ENCODE results near the gene YIPF6.
A peak's percentile ranks its signal among the peaks of the same experiment; 100 is the strongest.
"Not testable (repeated sequence)": the region's sequence is repeated elsewhere in the genome, so short reads cannot be mapped to it uniquely, and the experiment has no call there.

YIPF6 gene

GRCh38 chrX:68498508-68499379 lies at the start of gene YIPF6:
Gene YIPF6, plus strand, starts transcription at chrX:68499051. Its CDS starts 16 bp downstream, at chrX:68499067.
- peak; percentile 88 for DNase-seq (ENCODE audit: low spot score)

- DNase-seq (ENCODE audit: low spot score), result no peak
Measured at GRCh38 chrX:68451720-68452119, 47.1 kb upstream of the YIPF6 start.

GRCh38 chrX:68454476-68455150 lies 44.2 kb upstream of the YIPF6 start:
- DNase-seq (ENCODE audit: low spot score), result no peak

- no peak for DNase-seq (ENCODE audit: low spot score)
Measured at GRCh38 chrX:68455151-68455510, 43.7 kb upstream of the YIPF6 start.

GRCh38 chrX:68461093-68461492 lies 37.8 kb upstream of the YIPF6 start:
- no peak for DNase-seq (ENCODE audit: low spot score)

GRCh38 chrX:68461576-68461975 lies 37.3 kb upstream of the YIPF6 start:
- no peak for DNase-seq (ENCODE audit: low spot score)

- no peak for DNase-seq (ENCODE audit: low spot score)
Measured at GRCh38 chrX:68462197-68462596, 36.7 kb upstream of the YIPF6 start.

GRCh38 chrX:68462653-68463052 lies 36.2 kb upstream of the YIPF6 start:
- no peak for DNase-seq (ENCODE audit: low spot score)

- DNase-seq (ENCODE audit: low spot score), result no peak
Measured at GRCh38 chrX:68463880-68464279, 35.0 kb upstream of the YIPF6 start.

- no peak for DNase-seq (ENCODE audit: low spot score)
Measured at GRCh38 chrX:68464796-68465195, 34.1 kb upstream of the YIPF6 start.

GRCh38 chrX:68480969-68481368 lies 17.9 kb upstream of the YIPF6 start:
- no peak for DNase-seq (ENCODE audit: low spot score)

GRCh38 chrX:68486198-68486597 lies 12.7 kb upstream of the YIPF6 start:
- not testable (repeated sequence) for DNase-seq (ENCODE audit: low spot score)

GRCh38 chrX:68487254-68487653 lies 11.6 kb upstream of the YIPF6 start:
- no peak for DNase-seq (ENCODE audit: low spot score)

GRCh38 chrX:68487924-68488323 lies 10.9 kb upstream of the YIPF6 start:
- DNase-seq (ENCODE audit: low spot score), result no peak

GRCh38 chrX:68488657-68489056 lies 10.2 kb upstream of the YIPF6 start:
- no peak for DNase-seq (ENCODE audit: low spot score)

GRCh38 chrX:68490644-68491043 lies 8.2 kb upstream of the YIPF6 start:
- peak; percentile 48 for DNase-seq (ENCODE audit: low spot score)

GRCh38 chrX:68492583-68492982 lies 6.3 kb upstream of the YIPF6 start:
- no peak for DNase-seq (ENCODE audit: low spot score)

- DNase-seq (ENCODE audit: low spot score), result not testable (repeated sequence)
Measured at GRCh38 chrX:68493776-68494175, 5.1 kb upstream of the YIPF6 start.

GRCh38 chrX:68498044-68498507 lies 775 bp upstream of the YIPF6 start:
- DNase-seq (ENCODE audit: low spot score), result no peak

- DNase-seq (ENCODE audit: low spot score), result no peak
Measured at GRCh38 chrX:68499543-68500504, 973 bp downstream of the YIPF6 start.

- peak; percentile 4 for DNase-seq (ENCODE audit: low spot score)
Measured at GRCh38 chrX:68503836-68504636, 5.2 kb downstream of the YIPF6 start.
